ENCODE data around the gene CHI3L2. TPM values are rescaled to one million over a fixed set of nuclear protein-coding genes. Genes with fewer than 3 reads are reported as not detected.

The CHI3L2 gene, protein sequence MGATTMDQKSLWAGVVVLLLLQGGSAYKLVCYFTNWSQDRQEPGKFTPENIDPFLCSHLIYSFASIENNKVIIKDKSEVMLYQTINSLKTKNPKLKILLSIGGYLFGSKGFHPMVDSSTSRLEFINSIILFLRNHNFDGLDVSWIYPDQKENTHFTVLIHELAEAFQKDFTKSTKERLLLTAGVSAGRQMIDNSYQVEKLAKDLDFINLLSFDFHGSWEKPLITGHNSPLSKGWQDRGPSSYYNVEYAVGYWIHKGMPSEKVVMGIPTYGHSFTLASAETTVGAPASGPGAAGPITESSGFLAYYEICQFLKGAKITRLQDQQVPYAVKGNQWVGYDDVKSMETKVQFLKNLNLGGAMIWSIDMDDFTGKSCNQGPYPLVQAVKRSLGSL
- 50.3 TPM for total RNA-seq
- long read RNA-seq, transcript CHI3L2-202 (11 exons, 1,468 nt) = major isoform, 24 of 32 reads
- long read RNA-seq, partial matches to known transcripts = 4 of 32 reads
- long read RNA-seq, other reads (novel, unspliced or antisense) = 3 of 32 reads

DNA sequence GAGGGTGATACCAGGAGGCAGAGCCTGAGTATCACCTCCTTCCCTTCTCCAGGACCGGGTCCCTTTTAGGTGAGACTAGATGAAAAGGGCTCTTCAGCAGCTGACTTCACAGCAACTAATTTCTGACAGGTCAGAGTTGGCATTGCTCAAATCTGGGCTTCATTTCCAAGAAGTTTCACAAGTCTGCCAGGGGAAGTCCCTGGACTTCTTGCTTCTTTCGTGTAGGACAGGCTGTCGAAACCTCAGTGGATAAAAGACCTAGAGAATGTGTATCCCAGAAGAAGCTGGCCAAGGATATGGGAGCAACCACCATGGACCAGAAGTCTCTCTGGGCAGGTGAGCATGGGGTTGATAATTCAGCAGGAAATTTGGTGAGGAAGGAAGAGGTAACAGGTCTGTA lies at the start of gene CHI3L2:
CHI3L2 (plus strand) TSS at position 280 of the 400 bp plus-strand sequence; CDS start at position 297, 17 bp downstream.
- H3K4me1 ChIP-seq = peaks cover 33% of the 10 kb centered on the region
- TF ChIP-seq, protein P1, sequence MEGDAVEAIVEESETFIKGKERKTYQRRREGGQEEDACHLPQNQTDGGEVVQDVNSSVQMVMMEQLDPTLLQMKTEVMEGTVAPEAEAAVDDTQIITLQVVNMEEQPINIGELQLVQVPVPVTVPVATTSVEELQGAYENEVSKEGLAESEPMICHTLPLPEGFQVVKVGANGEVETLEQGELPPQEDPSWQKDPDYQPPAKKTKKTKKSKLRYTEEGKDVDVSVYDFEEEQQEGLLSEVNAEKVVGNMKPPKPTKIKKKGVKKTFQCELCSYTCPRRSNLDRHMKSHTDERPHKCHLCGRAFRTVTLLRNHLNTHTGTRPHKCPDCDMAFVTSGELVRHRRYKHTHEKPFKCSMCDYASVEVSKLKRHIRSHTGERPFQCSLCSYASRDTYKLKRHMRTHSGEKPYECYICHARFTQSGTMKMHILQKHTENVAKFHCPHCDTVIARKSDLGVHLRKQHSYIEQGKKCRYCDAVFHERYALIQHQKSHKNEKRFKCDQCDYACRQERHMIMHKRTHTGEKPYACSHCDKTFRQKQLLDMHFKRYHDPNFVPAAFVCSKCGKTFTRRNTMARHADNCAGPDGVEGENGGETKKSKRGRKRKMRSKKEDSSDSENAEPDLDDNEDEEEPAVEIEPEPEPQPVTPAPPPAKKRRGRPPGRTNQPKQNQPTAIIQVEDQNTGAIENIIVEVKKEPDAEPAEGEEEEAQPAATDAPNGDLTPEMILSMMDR (IDR thresholded peaks at IDR 0.05) = no peak
- no peaks in the 10 kb centered on the region for H3K9me3 ChIP-seq
- no peak within 1 kb of the TSS for H3K4me3 ChIP-seq
- H3K27me3 ChIP-seq = no peaks in the 10 kb centered on the region
- no peaks in the 10 kb centered on the region for H3K36me3 ChIP-seq
- DNase-seq = no peak
- intact Hi-C loops (cut with DNase I) = no loop called here
- no peak within 1 kb of the TSS for H3K27ac ChIP-seq
- ATAC-seq = peak; percentile 62

DNA sequence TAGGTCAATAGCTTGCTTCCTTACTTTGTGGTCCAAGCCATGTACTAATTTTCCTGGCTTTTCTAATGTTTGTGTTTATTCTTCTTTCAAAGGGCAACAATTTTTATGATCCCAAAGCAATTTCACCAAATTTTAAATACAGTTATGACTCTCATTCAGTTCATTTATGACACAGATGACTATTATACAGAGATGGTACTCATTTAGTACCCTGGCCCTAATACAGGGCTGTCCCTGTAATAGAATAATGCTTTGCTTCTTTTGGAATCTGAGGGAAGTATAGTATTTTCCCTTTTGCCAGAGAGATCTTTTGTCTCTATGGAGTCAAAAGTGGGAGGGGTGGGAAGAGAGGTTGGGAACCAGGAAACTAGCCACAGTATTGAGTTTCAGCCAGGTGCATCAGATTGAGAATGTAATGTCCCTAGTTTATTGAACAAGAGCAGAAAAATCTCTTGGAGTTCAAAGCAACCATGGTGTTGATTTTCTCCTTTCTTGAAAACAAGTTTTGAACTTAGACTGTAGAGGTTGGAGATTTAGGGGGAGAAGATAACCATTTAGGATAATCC lies 47.5 kb upstream of the CHI3L2 start:
- intact Hi-C loops (cut with DNase I) = no loop called here
- DNase-seq (no peak), ATAC-seq (no peak)
- Histone ChIP-seq H3K4me3 (no peak overlapping the region), H3K36me3 (peaks cover 58% of the 10 kb centered on the region), H3K27me3 (no peaks in the 10 kb centered on the region), H3K4me1 (no peaks in the 10 kb centered on the region), H3K27ac (no peak overlapping the region), H3K9me3 (no peaks in the 10 kb centered on the region)
- TF ChIP-seq, protein P1 (IDR thresholded peaks at IDR 0.05) = no peak

DNA sequence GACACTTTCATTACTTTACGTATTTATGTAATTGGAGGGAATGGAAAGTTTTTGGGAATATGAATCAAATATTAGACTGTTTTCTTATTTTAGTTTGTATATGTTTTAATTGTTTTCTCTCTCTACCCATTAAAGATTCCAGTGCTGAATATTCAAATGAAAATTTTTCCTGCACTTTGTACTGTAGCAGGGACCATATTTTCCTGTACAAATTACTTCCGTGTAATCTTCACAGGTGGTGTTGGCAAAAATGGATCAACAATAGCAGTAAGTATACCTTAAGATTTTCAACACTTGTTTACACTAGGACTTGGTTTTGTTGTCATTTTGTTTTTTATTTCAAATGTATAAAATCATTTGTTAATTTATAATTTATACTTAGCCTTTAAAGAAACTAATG lies 45.5 kb upstream of the CHI3L2 start:
- TF ChIP-seq, protein P1 (IDR thresholded peaks at IDR 0.05) = no peak
- intact Hi-C loops (cut with DNase I) = no loop called here
- no peaks in the 10 kb centered on the region for H3K27me3 ChIP-seq
- ATAC-seq (no peak), DNase-seq (no peak)
- no peaks in the 10 kb centered on the region for H3K4me1 ChIP-seq
- no peak overlapping the region for H3K4me3 ChIP-seq
- H3K27ac ChIP-seq = no peak overlapping the region
- H3K36me3 ChIP-seq = peaks cover 58% of the 10 kb centered on the region
- no peaks in the 10 kb centered on the region for H3K9me3 ChIP-seq

DNA sequence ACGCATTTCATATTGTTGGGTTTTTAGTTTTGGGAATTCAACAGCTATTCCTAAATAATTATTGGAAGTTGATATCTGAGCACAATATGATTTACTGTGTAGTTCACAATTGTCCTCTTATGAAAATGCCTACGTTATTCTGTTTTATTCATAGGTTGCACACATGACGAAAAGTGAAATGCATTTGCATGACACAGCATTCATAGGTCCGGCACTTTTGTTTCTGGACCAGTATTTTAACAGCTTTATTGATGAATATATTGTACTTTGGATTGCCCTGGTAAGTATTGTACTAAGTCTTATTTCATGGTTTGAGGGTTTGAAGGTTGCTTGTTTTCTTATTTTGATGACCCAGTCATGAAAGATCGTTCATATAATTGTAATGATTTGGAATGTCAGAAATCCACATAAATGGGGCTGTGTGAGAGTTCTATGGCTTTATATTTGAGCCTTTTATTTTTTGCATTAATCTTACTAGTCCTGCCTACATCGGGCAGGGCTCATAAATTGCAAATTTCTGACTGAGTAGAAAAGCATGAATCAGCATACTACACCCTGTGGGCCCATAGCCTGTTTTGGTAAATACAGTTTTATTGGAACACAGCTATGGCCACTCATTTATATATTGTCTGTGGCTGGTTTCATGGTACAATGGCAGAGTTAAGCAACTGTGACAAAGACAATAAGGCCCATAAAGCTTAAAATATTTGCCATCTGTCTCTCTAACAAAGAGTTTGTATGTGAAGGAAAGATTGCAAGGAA lies 44.0 kb upstream of the CHI3L2 start:
- no peak for ATAC-seq
- intact Hi-C loops (cut with DNase I) = no loop called here

DNA sequence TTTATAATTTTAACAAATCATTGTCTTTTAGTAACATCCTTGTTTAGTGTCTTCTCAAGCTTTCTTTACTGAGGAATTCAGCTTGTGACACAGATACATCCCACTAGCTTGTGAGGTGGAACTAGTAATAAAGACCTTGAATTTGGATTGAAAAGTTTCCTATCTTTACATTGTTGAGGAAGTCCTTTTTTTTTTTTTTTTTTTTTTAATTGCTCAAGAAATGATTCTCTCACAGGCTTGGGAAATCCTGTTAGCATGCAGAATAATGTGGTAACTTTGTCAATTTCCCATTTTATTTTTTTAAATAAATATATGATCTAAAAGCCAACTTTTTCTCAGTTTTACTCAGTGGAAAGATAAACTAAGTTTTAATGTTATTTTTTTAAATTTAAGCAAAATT lies 42.9 kb upstream of the CHI3L2 start:
- no peak for DNase-seq
- no peaks in the 10 kb centered on the region for H3K27me3 ChIP-seq
- H3K4me1 ChIP-seq = no peaks in the 10 kb centered on the region
- no peaks in the 10 kb centered on the region for H3K9me3 ChIP-seq
- TF ChIP-seq, protein P1 (IDR thresholded peaks at IDR 0.05) = no peak
- H3K4me3 ChIP-seq = no peak overlapping the region
- H3K27ac ChIP-seq = no peak overlapping the region
- peaks cover 75% of the 10 kb centered on the region for H3K36me3 ChIP-seq
- no peak for ATAC-seq
- intact Hi-C loops (cut with DNase I) = no loop called here

More for the DNA sequence above, 44.0 kb upstream of the CHI3L2 start:
- no peak overlapping the region for H3K27ac ChIP-seq
- peaks cover 66% of the 10 kb centered on the region for H3K36me3 ChIP-seq
- no peaks in the 10 kb centered on the region for H3K9me3 ChIP-seq
- TF ChIP-seq, protein P1 (IDR thresholded peaks at IDR 0.05) = no peak
- no peaks in the 10 kb centered on the region for H3K27me3 ChIP-seq
- H3K4me1 ChIP-seq = no peaks in the 10 kb centered on the region
- DNase-seq = no peak
- no peak overlapping the region for H3K4me3 ChIP-seq

All from upper lobe of right lung (tissue), 1 donor.